K562 (cell line): Measurements from ENCODE around the gene HSDL2. TPM values are rescaled to one million over a fixed set of nuclear protein-coding genes. Genes with fewer than 3 reads are reported as not detected.

Experiments
- ATAC-seq: fragments of 200-7000 bp; cut with Tn5 transposase; 3 replicates; pipeline ENCODE4 v1.9.1; 2020; ENCODE audit warnings: moderate library complexity
- BruUV-seq: library from RNA; stranded (reverse); fragments of 400-500 nt; replicated peaks from 2 replicates; lab custom pipeline; 2021; lab: Mats Ljungman, UMichigan
- CTCF ChIA-PET: fragments of 300-600 bp; formaldehyde crosslinking; extraction: SDS; loops from one replicate; lab custom pipeline; 2021; ENCODE audit warnings: low intra/inter-chr PET ratio; lab: Yijun Ruan, JAX
- POLR2A ChIA-PET: fragments of 300-600, 350-650 bp; sonication (Branson Sonifier 250); formaldehyde crosslinking; extraction: SDS; loops from one replicate; lab custom pipeline; 2021; ENCODE audit warnings: antibody characterized with exemption, inconsistent platforms; lab: Yijun Ruan, JAX
- DNase-seq, 4 experiments: peaks; one replicate each; pipeline versions ENCODE4 v3.0.0 to v3.0.0-alpha.2; 2011 to 2018; ENCODE audit warnings: low spot score in 3 of 4, mixed read lengths in 3 of 4; ENCODE audit errors: extremely low read depth in 1 of 4
- FAIRE-seq: peaks from 2 replicates; lab custom pipeline; 2011; peaks lifted over from hg19 to GRCh38; lab: Jason Lieb, UNC
- H2AFZ ChIP-seq: 2 replicates; pipeline ENCODE4 v1.6.0; 2011; ENCODE audit warnings: low read depth, low read length, control low read depth, inconsistent platforms
- H3K27ac ChIP-seq: fragments of 200-600 bp; 3 replicates; pipeline ENCODE4 v1.8.0; 2011; ENCODE audit warnings: low read depth, mild to moderate bottlenecking, control low read depth, inconsistent platforms, low read length, moderate library complexity, mixed read lengths; ENCODE audit errors: extremely low read depth
- H3K27me3 ChIP-seq, 2 experiments: fragments of 300-600 bp in 1 of 2; 2 replicates in 1 of 2; 3 replicates in 1 of 2; pipeline versions ENCODE4 v1.6.0 to v1.8.0; 2011; ENCODE audit warnings: inconsistent platforms in 2 of 2, low read length in 2 of 2, mild to moderate bottlenecking in 1 of 2, mixed read lengths in 1 of 2, moderate library complexity in 1 of 2; ENCODE audit not compliant: control insufficient read depth in 2 of 2, insufficient read depth in 2 of 2
- H3K36me3 ChIP-seq: fragments of 300-600 bp; 3 replicates; pipeline ENCODE4 v1.8.0; 2011; ENCODE audit warnings: mild to moderate bottlenecking, low read length, inconsistent platforms; ENCODE audit not compliant: control insufficient read depth, insufficient read depth
- H3K4me1 ChIP-seq, 2 experiments: fragments of 200-600 bp in 1 of 2; replicated peaks in 1 of 2; 2 replicates in 1 of 2; 3 replicates in 1 of 2; pipeline versions ENCODE4 v1.5.1 to v1.8.0; 2011; ENCODE audit warnings: inconsistent platforms in 2 of 2, low read length in 2 of 2, mild to moderate bottlenecking in 1 of 2, mixed read lengths in 1 of 2, moderate library complexity in 1 of 2; ENCODE audit not compliant: control insufficient read depth in 2 of 2, insufficient read depth in 2 of 2
- H3K4me2 ChIP-seq: 2 replicates; pipeline ENCODE4 v1.6.1; 2011; ENCODE audit warnings: low read length, control low read depth, inconsistent platforms, mixed read lengths; ENCODE audit not compliant: insufficient read depth
- H3K4me3 ChIP-seq: fragments of 200-600 bp; sonication (generic), shearing (Covaris generic); 2 replicates; pipeline ENCODE4 v1.5.1; 2016; ENCODE audit warnings: control low read depth, inconsistent platforms
- H3K79me2 ChIP-seq: fragments of 200-600 bp; 3 replicates; pipeline ENCODE4 v1.8.0; 2011; ENCODE audit warnings: low read length, inconsistent platforms; ENCODE audit not compliant: control insufficient read depth, insufficient read depth
- H3K9ac ChIP-seq, 2 experiments: 2 replicates each; pipeline versions ENCODE4 v1.6.0 to v1.6.1; 2011; ENCODE audit warnings: low read depth in 2 of 2, low read length in 2 of 2, control low read depth in 1 of 2, inconsistent platforms in 1 of 2, mild to moderate bottlenecking in 1 of 2, mixed read lengths in 1 of 2; ENCODE audit not compliant: insufficient read depth in 1 of 2
- H3K9me1 ChIP-seq: one replicate; pipeline ENCODE4 v1.6.0; 2011; ENCODE audit warnings: inconsistent platforms, mild to moderate bottlenecking, low read length, moderate library complexity; ENCODE audit not compliant: control insufficient read depth, insufficient read depth
- H3K9me3 ChIP-seq: replicated peaks from 2 replicates; pipeline ENCODE4 v1.5.1; 2011; ENCODE audit warnings: low read depth, low read length, inconsistent platforms; ENCODE audit not compliant: control insufficient read depth, insufficient read depth
- H4K20me1 ChIP-seq: replicated peaks from 2 replicates; pipeline ENCODE4 v1.6.1; 2011; ENCODE audit warnings: low read length, inconsistent platforms, mixed read lengths; ENCODE audit not compliant: control insufficient read depth, insufficient read depth
- CHD1 ChIP-seq: fragments of 200-600 bp; sonication (generic); IDR thresholded peaks from one replicate; pipeline ENCODE4 v1.6.1; 2012; ENCODE audit warnings: mild to moderate bottlenecking, moderate library complexity, low read length, inconsistent platforms
- CREM ChIP-seq: IDR thresholded peaks from 2 replicates; pipeline ENCODE4 v1.6.1; 2014; ENCODE audit warnings: antibody characterized with exemption, low read depth
- DDX20 ChIP-seq: fragments of 450-650 bp; IDR thresholded peaks from 2 replicates; pipeline ENCODE4 v1.6.1; 2016; ENCODE audit warnings: missing genetic modification characterization, low read depth, mild to moderate bottlenecking, missing compliant biosample characterization, moderate library complexity
- HDAC8 ChIP-seq: fragments of 450-650 bp; IDR thresholded peaks from 2 replicates; pipeline ENCODE4 v1.6.1; 2016; ENCODE audit warnings: mild to moderate bottlenecking, missing genetic modification characterization, moderate library complexity, missing compliant biosample characterization
- MIER1 ChIP-seq: fragments of 450-650 bp; IDR thresholded peaks from 2 replicates; pipeline ENCODE4 v1.6.1; 2016; ENCODE audit warnings: antibody characterized with exemption, mild to moderate bottlenecking, low read depth
- POLR3G ChIP-seq: IDR thresholded peaks from 2 replicates; pipeline ENCODE4 v1.6.1; 2011; ENCODE audit not compliant: insufficient read length, insufficient replicate concordance; ENCODE audit errors: extremely low read depth
- ZBTB11 ChIP-seq, 3 experiments: fragments of 200-800 bp in 1 of 3; fragments of 250-450 bp in 1 of 3; fragments of 450-650 bp in 1 of 3; sonication (Bioruptor Pico) in 1 of 3; sonication (Bioruptor generic) in 1 of 3; formaldehyde crosslinking in 1 of 3; IDR thresholded peaks; 2 replicates each; pipeline versions ENCODE4 v1.6.1 to v1.8.0; 2016 to 2022; ENCODE audit warnings: mild to moderate bottlenecking in 2 of 3, missing genetic modification characterization in 2 of 3, missing compliant biosample characterization in 1 of 3, moderate library complexity in 1 of 3
- ZEB2 ChIP-seq: fragments of 450-650 bp; IDR thresholded peaks from 2 replicates; pipeline ENCODE4 v1.6.1; 2016
- ZKSCAN3 ChIP-seq: fragments of 250-450 bp; sonication (Bioruptor Pico); IDR thresholded peaks from 2 replicates; pipeline ENCODE4 v1.4.0; 2020
- ZNF133 ChIP-seq: fragments of 250-450 bp; sonication (Bioruptor Pico); IDR thresholded peaks from 2 replicates; pipeline ENCODE4 v1.4.0; 2020; ENCODE audit warnings: mild to moderate bottlenecking
- ZNF165 ChIP-seq: fragments of 250-450 bp; sonication (Bioruptor Pico); IDR thresholded peaks from 2 replicates; pipeline ENCODE4 v1.4.0; 2020; ENCODE audit warnings: borderline replicate concordance
- ZNF407 ChIP-seq: fragments of 450-650 bp; IDR thresholded peaks from 2 replicates; pipeline ENCODE4 v1.6.1; 2016; ENCODE audit warnings: low read depth
- WGBS: fragments of 100-300 bp; shearing (Covaris generic); methylation state at CpG from one replicate; pipeline ENCODE4 v1.1.6; 2016; ENCODE audit warnings: low coverage, mixed read lengths; ENCODE audit not compliant: insufficient coverage; ENCODE audit errors: missing lambda C conversion rate; 5-methylcytosine and 5-hydroxymethylcytosine counted together
- in situ Hi-C: fragments of 300-500 bp; cut with MboI; formaldehyde crosslinking; loops from 4 replicates; pipeline ENCODE4 v1.15.0; 2018; ENCODE audit warnings: inconsistent platforms, mixed read lengths
- intact Hi-C: fragments of 100-400 bp; cut with micrococcal nuclease; formaldehyde crosslinking; loops from 2 replicates; pipeline ENCODE4 v1.14.2; 2022
- polyA plus RNA-seq, 8 experiments: library from polyadenylated mRNA; depleted of rRNA in 4 of 8; stranded (reverse) in 5 of 8; unstranded in 3 of 8; fragments of >200 nt; fragmentation: Nextera tagmentation in 2 of 8; fragmentation: Illumina TruSeq in 1 of 8; extraction: Ambion mirVana in 2 of 8; extraction: Trizol in 1 of 8; gene quantifications; 2 replicates each; pipeline versions ENCODE4 v1.2.1 to v1.2.3, GENCODE V29; 2011 to 2014; ENCODE audit warnings: inconsistent platforms in 1 of 8, missing spikeins in 1 of 8
- total RNA-seq, 7 experiments: library from RNA; depleted of rRNA in 6 of 7; stranded (reverse); fragments of >200 nt in 6 of 7; fragmentation: Illumina TruSeq in 2 of 7; extraction: Trizol in 2 of 7; gene quantifications; 2 replicates each; pipeline versions ENCODE4 v1.2.1 to v1.2.3, GENCODE V29; 2011 to 2021; ENCODE audit warnings: low replicate concordance in 1 of 7

HSDL2 gene
- total and polyA plus RNA-seq, 9 of the 15 experiments (the other 6 are each of a cell fraction or from before 2014, with no cell fraction given) = 22.8 to 74.1 (median 35.6) TPM

GRCh38 chr9:112520656-112521055 lies 140.7 kb downstream of the HSDL2 start:
- H4K20me1 ChIP-seq = peaks cover 4% of the 10 kb centered on the region; the same call in 1 of the 2 replicates
- CTCF ChIA-PET = no interaction called here
- no TSS peak for BruUV-seq
- intact Hi-C loops (loop anchor here (10.0 kb wide), 1 partner anchor 66 kb away; no protein-coding TSS in a partner anchor), in situ Hi-C loops (no loop called here)
- no peaks in the 10 kb centered on the region for H3K9me3 ChIP-seq
- ATAC-seq = no peak
- 56% methylated on average over 3 of the region's 3 CpGs for WGBS
- H3K27ac ChIP-seq = no peak overlapping the region
- H3K9me1 ChIP-seq = no peaks in the 10 kb centered on the region
- no peaks in the 10 kb centered on the region for H3K4me1 ChIP-seq
- H3K9ac ChIP-seq = no peak overlapping the region
- no peaks in the 10 kb centered on the region for H3K27me3 ChIP-seq
- no peak overlapping the region for H3K4me3 ChIP-seq
- peaks cover 16% of the 10 kb centered on the region; the same call in 2 of the 3 replicates for H3K79me2 ChIP-seq
- POLR2A ChIA-PET = interaction anchor here (1.2 kb wide), 1 partner anchor 17 kb away, joined by 3 read pairs; no protein-coding TSS in a partner anchor
- DNase-seq = no peak
- no peaks in the 10 kb centered on the region for H3K36me3 ChIP-seq
- no peak overlapping the region for H3K4me2 ChIP-seq
- no peak for FAIRE-seq
- H2AFZ ChIP-seq = no peak overlapping the region
- TF ChIP-seq ZEB2 (no peak), DDX20 (tag) (no peak), ZBTB11 (CRISPR knock-in tag; IDR thresholded peaks at IDR 0.05) (no peak), ZNF407 (no peak), CHD1 (no peak), ZKSCAN3 (CRISPR knock-in tag) (no peak), CREM (no peak), HDAC8 (no peak), ZNF165 (CRISPR knock-in tag) (no peak), ZNF133 (CRISPR knock-in tag) (no peak), POLR3G (no peak), MIER1 (no peak)
